HPDE6-E6E7 (cell line): ENCODE data around the gene CDK5.
A peak's percentile ranks its signal among the peaks of the same experiment; 100 is the strongest.
"Not testable (repeated sequence)": the region's sequence is repeated elsewhere in the genome, so short reads cannot be mapped to it uniquely, and the experiment has no call there.

Experiments
- DNase-seq: peaks from one replicate; pipeline ENCODE4 v3.0.0; 2011; ENCODE audit warnings: missing footprints; ENCODE audit errors: extremely low spot score

The CDK5 gene

DNA sequence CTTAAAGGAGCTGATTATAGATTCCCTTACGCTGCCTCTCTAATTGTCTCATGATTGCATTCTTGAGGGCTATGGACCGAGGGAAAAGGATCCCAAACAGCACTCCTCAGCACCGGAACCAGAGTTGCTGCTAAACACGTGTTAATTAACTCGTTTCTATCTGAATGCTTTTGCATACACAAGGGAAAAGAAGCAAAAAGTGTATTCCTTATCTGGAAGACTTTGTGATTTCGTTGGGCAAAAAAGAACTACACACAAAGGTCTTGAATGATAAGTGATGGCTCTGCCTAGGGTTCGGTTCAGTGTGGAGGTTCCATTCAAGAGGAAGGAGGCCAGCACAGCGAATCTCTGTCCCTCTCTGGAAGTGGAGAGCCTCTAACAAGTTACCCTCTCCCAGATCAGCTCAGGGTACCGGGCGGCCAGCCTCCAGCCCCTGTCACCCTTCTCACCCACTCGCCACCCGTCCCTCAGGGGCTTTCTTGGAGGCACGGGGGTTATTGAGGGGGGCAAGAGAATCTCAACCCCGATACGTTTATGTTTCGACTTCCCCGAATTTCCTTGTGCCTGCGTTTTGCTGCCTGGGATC, 1.2 kb upstream of the CDK5 start:
- no peak for DNase-seq

DNA sequence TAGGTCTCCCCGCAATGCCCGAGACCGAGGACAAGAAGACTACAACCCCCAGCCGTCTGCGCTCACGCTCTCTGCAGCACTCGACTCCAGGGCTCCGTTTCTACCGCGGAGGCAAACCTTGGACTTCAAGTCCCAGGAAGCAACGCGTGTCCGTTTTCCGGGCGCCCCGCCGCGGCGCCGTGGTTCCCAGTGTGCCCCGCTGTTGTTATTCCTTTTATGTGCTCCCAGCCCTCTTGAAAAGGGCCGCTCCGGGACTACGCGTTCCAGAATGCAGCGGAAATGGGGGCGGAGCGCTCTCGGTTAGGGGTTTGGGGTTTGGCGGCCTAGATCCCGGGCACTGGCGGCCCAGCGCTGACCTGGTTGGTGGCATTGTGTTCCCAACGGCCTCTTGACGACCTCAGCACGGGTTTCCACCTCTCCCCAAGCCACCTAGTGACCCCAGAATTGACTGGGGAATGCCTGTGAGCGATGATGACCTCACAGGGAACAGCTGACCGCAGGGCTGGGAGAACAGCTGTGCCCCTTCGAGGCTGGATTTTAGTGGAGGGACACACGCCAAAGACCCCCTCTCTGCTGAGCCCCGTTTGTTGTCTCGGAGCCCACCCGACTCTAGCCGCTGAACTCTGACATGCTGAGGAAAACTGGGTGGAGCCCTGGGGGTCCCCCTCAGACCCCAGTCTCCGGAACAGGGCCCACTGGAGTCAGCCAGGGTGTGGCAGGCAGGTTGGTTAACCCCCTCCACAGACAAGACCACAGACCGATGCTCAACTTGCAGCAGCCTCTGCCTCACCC, 488 bp upstream of the CDK5 start:
- peak; percentile 100 for DNase-seq

DNA sequence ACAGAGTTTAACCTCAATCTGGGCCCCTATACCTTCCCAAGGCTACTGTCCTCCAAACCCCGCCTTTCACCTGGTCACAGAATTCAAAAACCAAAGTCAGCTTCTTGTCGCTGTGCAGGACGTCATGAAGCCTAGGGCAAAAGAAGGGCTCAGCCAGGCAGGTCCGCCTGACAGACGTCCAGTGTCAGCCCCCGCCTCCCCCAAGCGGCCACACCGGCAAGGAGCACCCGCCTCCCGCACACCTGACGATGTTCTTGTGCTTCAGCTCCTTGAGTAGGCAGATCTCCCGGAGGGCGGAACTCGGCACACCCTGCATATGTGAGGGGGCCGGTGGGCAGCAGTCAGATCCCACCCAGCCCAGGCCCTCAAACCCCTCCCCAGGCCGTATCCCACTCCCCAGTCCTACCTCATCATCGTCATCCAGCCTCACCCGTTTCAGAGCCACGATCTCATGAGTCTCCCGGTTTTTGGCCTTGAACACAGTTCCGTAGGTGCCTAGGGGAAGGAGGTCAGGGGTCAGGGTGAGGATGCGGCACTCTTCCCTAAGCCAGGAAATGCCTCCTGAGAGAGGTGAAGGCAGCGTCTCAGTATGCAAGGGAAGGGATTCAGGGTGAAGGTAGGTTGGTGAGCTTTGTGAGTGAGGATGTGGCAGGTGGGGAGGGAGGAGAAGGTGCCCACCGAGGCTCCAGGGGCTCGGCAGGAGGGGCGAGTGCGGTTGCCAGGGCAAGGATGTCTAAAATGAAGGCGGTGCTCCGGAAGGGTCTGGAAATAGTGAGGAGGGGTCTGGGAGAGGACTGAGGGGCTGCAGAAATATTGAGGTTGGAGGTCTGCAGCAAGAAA, 811 bp downstream of the CDK5 start:
- no peak for DNase-seq

DNA sequence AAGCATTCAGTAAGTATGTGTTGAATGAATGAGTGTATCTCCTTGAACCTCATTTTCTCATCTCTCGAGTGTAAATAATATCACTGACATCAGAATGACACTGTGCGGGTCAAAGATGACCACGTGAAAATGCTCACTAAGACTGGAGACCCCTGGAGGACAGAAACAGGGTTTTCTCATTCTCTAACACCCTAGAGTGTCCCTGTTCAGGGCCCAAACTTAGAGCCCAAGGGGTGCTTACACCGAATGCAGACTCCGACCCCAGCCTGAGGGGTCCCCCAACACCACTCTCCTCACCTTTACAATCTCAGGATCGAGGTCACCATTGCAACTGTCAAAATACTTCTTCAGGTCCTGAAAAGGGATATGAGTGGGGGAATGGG, 1.4 kb downstream of the CDK5 start:
- DNase-seq: no peak

DNA sequence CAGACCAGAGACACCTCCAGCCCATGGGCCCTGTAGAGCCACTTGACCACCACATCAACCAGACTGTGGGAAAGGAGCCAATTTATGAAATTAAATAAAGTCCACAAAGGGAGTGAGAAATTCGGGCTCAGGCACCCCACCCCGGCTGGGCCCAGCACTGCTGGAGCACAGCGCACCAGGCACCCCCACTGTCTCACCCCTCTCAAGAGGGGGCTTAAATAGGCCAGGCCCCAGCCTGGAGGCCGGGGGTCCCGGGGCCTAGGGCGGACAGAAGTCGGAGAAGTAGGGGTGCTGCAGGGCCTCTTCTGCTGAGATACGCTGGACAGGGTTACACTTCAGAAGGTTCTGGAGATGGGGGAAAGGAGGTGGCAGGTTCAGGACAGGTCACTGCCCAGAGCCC, 3.9 kb downstream of the CDK5 start:
- no peak for DNase-seq

DNA sequence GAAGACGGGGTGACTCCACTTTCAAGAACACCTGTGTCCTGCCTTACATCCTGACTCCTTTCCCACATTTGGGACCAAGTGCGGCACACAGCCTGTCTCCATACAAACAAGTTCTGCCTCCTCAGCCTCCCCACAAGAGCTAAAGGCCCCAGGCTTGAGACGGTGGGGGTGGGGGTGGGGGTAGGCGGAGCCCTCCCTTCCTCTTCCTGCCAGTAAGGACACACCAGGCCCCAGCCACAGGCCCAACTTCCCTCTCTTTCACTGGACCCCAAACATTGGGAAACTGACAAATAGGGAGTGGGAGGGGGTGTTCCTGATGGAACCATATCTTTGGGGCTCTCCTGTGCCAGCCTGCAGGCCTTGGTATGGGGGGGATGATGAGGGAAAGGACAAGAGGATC, 4.6 kb downstream of the CDK5 start:
- DNase-seq: no peak

DNA sequence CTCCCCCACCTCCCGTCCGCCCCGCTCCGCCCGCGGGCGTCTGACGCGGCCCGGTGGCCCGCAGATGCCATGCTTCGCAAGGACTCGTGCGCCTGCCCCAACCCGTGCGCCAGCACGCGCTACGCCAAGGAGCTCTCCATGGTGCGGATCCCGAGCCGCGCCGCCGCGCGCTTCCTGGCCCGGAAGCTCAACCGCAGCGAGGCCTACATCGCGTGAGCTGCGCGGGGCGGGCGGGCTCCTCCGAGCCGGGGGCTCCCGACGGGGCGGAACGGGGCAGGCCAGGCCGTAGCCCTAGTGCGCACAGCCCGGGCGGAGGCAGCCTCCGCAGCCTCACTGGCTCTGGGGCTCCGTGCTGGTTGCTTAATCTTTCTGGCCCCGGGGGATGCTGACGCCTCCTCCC, 6.6 kb downstream of the CDK5 start:
- DNase-seq: no peak

DNA sequence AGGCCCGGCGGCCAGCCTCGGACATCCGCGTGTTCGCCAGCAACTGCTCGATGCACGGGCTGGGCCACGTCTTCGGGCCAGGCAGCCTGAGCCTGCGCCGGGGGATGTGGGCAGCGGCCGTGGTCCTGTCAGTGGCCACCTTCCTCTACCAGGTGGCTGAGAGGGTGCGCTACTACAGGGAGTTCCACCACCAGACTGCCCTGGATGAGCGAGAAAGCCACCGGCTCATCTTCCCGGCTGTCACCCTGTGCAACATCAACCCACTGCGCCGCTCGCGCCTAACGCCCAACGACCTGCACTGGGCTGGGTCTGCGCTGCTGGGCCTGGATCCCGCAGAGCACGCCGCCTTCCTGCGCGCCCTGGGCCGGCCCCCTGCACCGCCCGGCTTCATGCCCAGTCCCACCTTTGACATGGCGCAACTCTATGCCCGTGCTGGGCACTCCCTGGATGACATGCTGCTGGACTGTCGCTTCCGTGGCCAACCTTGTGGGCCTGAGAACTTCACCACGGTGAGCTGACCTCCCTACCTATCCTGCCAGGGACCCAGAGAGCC, 8.7 kb downstream of the CDK5 start:
- no peak for DNase-seq

DNA sequence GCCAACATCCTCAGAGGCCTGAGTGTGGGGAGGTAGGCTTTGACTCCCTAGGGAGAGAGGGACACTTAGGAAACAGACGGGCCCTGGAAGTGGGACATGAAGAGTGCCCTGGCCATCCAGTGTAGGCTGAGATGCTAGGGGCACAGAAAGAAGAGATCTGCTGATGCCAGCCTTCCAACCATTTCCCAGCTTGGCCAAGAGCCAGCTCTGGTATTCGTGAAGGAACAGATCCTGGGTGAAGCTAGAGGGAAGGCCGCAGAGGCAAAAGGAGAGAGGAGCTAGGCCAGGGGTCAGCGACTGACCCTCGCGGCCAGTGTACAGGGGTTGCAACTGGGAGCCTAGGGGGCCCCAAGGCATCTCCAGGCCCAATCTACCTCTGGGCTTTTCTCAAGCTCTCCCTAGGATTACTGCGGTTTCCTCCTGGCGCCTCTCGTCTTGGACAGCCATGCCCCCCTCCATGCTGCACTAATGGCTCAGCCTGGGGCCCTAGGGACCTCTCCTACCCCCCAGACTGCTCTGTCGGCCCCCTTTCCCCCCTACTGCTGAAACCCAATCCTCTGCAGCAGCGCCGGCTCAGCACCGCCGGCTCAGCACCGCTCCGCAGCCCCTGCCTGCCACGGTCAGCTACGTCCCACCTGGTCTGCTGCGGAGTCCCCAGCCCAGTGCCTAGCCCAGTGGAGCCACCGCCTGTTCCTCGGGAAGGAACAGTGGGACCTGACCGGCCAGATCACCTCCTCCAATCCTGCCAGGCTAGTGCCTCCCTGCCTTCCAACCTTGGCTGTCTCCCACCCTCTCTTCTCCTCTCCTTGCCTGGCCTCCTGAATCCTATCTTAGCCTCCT, 9.5 kb downstream of the CDK5 start, which contains the start of gene ASIC3:
ASIC3 (plus strand) TSS at position 556 of the 840 bp plus-strand sequence. CDS start 355 bp downstream, outside the sequence.
- no peak for DNase-seq

DNA sequence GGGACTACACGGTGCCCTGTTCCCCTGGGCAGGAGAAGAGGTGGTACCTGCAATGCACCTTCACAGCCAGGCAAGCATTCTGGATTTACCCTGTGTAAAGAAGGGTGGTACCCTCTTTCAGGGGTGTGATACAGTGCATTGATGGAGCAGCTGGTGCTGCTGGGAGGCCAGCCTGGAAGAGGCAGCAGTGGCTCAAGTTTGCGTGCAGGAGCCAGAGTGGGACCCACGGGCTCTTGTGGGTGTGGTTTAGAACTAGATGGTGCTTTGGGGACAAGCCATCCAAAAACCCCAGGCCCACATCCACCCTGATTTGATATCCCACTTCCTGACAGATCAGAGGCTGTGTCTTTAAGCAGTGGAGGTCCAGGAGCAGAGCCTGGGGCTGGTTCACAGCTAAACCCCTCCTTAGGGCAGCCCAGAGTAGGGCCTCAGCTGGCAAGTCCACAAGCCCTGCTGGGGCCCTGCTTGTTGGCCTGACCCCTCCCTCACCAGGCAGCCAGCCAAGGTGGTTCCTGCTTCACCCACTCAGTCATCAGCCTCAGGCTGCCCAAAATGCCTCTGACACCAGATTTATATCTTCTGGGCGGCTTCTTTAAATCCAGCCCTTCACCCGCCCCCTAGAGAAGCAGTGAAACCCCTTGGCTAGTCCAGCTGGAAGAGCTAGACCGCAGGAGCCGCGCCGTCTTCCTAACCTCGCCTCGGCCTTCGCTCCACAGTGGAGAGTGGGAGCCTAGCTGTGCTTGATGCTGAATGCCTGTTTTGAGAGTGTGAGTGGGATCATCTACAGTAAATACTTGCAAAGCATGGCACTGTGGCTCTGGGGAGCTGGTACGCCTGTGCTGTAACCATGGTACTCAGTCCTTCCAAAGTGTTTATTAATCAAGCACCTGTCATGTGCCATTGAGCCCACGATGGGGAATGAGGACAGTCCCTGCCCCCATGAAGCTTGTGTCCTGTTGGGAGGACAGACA, 10.8 kb downstream of the CDK5 start:
- no peak for DNase-seq

DNA sequence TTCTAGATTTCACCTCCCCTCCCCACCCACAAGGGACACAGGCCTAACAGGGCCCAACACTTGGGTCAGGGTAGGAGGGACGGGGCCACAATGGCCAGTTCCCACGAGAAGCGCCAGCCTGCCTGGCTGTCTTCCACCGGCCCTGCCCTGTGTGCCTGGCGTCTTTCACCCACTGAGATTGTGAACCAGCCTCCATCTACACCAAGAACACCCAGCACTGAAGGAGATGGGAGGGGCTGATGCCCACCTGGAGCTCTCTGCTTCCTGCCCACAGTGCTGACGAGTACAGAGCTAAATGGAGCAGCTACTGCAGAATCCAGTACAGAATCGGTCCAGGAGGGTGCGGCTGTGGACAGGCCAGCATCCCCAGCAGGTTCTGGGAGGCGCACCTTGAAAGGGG, 11.7 kb downstream of the CDK5 start:
- no peak for DNase-seq

DNA sequence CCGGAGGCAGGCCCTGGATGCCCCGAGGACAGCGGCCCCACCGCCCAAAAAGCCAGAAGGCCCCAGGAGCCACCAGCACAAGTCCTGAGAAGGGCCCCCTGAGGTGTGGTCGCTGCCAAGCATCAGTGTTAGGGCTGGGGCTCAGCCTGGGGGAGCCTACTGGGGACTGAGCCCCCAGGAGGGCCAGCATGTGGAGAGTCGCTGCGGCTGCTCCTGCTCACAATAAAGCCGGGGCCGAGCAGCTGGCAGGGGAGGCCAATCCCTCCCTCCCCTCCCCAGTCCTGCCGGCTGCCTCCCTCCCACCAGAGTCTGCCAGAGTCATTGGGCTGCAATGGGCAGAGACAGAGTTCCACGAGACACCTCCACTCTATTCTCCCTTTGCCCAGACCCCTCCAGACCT, 12.4 kb downstream of the CDK5 start:
- DNase-seq: no peak

DNA sequence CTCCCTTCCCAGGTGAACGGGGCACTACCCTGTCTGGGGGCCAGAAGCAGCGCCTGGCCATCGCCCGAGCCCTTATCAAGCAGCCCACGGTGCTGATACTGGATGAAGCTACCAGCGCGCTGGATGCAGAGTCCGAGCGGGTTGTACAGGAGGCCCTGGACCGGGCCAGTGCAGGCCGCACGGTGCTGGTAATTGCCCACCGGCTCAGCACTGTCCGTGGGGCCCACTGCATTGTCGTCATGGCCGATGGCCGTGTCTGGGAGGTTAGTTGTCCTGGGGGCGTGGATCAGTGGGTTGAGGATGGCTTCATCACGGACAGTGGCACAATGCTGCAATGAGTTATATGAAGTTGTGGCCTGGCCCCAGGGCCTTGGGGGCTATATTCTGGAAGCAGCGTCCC, 13.7 kb downstream of the CDK5 start:
- no peak for DNase-seq

DNA sequence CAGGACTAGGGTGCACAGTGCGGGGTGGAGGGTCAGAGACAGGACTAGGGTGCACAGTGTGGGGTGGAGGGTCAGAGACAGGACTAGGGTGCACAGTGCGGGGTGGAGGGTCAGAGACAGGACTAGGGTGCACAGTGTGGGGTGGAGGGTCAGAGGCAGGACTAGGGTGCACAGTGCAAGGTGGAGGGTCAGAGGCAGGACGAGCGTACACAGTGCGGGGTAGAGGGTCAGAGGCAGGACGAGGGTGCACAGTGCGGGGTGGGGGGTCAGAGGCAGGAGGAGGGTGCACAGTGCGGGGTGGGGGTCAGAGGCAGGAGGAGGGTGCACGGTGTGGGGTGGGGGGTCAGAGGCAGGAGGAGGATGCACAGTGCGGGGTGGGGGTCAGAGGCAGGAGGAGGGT, 14.2 kb downstream of the CDK5 start:
- DNase-seq: not testable (repeated sequence)

DNA sequence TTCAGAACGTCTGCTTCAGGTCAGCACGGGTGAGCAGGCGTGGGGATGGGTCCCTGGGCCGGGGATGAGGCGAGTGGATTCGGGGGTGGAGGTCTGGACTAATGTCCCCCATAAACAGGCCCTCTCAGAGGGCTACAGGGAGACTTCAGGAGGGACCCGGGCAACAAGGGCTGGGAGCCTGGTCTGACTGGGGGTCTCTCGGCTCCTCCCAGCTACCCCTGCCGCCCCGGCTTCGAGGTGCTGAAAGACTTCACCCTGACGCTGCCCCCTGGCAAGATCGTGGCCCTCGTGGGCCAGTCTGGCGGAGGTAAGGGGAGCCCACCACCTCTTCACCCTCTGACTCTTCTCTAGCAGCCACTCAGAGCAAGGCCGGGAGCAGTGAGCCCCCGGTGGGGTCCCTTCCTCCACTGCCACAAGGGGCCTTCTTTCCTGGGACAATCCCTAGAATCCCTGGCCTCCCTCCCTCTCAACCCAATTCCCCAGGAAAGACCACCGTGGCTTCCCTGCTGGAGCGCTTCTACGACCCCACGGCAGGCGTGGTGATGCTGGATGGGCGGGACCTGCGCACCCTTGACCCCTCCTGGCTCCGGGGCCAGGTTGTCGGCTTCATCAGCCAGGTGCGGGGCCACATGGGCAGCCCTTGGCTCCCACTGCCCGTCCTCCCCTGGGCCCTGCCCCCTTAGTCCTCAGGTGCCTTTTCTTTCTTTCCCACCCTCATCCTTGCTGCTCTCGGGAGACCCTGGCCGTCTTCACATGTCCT, 16.9 kb downstream of the CDK5 start:
- DNase-seq: no peak

DNA sequence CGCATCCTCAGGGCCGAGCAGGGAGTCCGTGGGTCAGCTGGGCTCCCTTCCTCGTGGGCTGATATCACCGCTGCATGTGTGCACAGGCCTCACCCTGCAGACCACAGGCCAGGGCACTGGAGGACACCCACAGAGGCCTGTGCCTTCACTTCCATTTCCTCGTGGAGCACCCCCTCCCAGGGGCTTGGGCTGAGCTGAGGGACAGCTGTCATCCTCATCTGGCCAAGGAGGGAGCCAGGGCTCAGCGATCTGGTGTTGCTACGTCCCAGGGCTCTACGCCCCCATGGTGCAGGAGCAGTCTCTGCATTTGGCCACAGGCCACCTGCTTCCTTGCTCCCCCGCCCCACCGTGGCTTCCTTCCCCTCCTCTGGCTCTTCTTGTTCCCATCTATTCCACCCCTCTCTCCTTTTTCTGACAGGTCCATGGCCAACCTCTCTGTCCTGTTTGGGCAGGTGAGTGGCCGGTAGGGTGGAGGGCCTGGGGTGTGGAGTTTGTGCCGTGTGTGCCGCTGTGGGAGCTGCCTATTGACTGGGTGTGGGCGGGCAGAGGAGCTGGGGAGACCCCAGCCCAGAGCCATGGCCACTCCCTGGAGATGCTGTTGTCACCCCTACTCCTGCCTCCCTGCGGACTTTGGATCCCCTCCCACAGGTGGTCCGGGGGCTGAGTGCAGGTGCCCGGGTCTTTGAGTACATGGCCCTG, 17.7 kb downstream of the CDK5 start:
- no peak for DNase-seq

DNA sequence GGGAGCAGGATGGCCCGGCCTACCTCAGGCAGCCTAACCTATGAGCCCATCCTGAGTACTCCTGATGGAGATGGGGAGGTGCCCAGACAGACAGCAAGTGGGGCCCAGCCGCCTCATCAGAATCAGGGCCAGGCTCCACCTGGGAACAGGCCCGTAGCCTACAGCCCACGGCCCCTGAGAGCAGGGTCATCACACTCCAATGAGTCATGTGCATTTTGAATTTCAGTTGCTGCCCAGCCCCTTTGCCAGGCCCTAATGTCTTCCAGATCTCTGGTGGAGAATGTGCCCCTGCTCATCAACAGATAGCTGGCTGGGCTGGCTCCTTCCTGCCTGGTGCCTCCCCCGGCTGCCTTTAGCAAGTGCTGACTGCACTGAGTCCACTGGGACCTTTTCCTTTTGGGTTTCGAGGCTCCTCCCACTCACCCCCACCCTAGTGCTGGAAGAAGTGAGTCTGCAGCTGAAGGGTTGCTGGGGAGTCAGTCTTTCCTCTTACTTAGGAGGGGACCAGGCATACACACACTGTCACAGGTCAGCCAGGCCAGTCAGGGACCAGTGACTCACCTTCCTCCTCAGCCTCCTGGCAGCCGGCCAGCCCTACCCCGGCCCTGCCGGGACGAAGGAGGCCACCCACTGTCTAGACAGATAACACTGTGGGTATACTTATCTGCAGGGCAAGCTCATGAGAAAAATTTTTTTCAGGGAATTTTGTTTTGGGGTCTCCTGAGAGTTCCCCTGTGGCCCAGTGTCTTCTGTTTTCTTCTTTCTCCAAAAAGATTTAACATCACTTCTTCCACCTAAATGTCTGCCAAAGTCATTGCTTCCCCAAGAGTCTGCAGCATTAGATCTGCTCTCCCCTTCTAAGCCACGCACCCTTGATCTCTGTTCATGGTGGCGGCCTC, 18.5 kb downstream of the CDK5 start:
- DNase-seq: no peak

DNA sequence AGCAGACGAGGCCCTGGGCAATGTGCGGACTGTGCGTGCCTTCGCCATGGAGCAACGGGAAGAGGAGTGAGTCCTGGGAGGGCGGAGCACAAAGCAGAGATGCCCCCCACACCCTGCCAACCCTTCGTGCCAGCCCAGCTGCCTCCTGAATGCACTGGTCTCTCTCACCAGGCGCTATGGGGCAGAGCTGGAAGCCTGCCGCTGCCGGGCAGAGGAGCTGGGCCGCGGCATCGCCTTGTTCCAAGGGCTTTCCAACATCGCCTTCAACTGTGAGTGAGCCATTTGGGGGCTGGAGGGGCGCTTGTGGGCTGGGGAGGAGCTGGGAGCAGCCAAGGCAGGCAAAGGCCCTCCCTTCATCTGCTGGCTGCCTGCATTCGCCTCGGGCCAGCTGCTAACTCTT, 21.8 kb downstream of the CDK5 start:
- DNase-seq: no peak
